Measurements from ENCODE around the gene EBLN2. TPM values are rescaled to one million over a fixed set of nuclear protein-coding genes. Genes with fewer than 3 reads are reported as not detected.

EBLN2 gene
- total and polyA plus RNA-seq, 2 experiments from 2014 or later = 6.1 to 9.3 TPM

DNA sequence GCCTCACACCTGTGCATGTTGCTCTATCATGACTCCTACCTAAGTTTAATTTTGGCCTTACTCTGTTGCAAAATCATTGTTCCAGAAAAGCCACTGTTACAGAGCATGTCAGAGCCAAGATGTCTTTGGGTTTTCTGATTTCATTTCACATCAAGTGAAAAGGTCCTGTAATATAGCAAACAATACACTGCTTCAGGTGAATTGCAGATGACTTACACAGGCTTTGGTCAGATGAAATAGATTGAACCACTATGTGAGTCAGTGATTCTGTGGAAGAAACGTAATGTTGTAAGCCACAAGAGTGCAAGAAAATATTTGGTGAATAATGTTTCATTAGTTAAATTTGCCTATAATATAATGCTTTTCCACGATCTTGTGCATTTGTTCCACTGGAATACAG lies 22.7 kb downstream of the EBLN2 start:
- H3K4me1 ChIP-seq (ENCODE audit: insufficient read depth) = no peaks in the 10 kb centered on the region
- WGBS (ENCODE audit: low lambda C conversion rate, missing lambda C conversion rate) = 92% methylated on average over 2 of the region's 2 CpGs
- H3K79me2 ChIP-seq = no peaks in the 10 kb centered on the region

DNA sequence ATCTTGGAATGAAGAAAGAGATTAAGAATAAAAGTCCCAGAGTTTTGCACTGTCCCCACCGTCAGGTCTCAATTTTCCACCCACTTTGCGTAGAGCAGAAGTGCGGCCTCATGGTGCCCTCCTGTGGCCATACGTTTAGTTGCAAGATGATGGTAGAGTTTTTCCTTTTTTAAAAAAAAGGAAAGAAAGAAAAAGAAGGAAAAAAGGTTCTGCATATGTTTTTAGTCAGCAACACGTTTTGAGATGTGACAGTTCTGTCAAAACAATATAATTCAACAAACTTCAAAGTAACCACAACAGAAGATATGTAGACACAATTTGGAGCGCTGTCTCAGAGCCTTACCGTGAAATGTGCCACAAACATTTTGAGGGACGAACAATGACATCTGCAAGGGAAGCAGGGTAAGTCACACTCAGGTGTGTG lies 24.6 kb downstream of the EBLN2 start:
- H3K79me2 ChIP-seq = no peaks in the 10 kb centered on the region
- TF ChIP-seq, protein P1, sequence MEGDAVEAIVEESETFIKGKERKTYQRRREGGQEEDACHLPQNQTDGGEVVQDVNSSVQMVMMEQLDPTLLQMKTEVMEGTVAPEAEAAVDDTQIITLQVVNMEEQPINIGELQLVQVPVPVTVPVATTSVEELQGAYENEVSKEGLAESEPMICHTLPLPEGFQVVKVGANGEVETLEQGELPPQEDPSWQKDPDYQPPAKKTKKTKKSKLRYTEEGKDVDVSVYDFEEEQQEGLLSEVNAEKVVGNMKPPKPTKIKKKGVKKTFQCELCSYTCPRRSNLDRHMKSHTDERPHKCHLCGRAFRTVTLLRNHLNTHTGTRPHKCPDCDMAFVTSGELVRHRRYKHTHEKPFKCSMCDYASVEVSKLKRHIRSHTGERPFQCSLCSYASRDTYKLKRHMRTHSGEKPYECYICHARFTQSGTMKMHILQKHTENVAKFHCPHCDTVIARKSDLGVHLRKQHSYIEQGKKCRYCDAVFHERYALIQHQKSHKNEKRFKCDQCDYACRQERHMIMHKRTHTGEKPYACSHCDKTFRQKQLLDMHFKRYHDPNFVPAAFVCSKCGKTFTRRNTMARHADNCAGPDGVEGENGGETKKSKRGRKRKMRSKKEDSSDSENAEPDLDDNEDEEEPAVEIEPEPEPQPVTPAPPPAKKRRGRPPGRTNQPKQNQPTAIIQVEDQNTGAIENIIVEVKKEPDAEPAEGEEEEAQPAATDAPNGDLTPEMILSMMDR (IDR thresholded peaks at IDR 0.05; ENCODE audit: poor library complexity) = peak; percentile 87
- TF ChIP-seq EZH2 (IDR thresholded peaks at IDR 0.05; ENCODE audit: borderline replicate concordance) (no peak), EZH2phosphoT487 (IDR thresholded peaks at IDR 0.05; ENCODE audit: low read depth, severe bottlenecking, unreplicated experiment) (no peak)
- no peaks in the 10 kb centered on the region for H3K9me3 ChIP-seq (ENCODE audit: low read depth)
- H4K20me1 ChIP-seq (ENCODE audit: insufficient read depth, poor library complexity, severe bottlenecking) = no peaks in the 10 kb centered on the region
- H2AFZ ChIP-seq = no peak overlapping the region
- H3K9me2 ChIP-seq (replicated peaks; ENCODE audit: insufficient read depth) = no peaks in the 10 kb centered on the region
- WGBS (ENCODE audit: low lambda C conversion rate, missing lambda C conversion rate) = 23% methylated on average over 8 of the region's 8 CpGs
- peak; percentile 60 for DNase-seq (ENCODE audit: low spot score)
- no peak overlapping the region for H3K27ac ChIP-seq
- no peak overlapping the region for H3K4me2 ChIP-seq
- H3K27me3 ChIP-seq = no peaks in the 10 kb centered on the region
- no peaks in the 10 kb centered on the region for H3K4me1 ChIP-seq (ENCODE audit: insufficient read depth)
- H3K36me3 ChIP-seq (replicated peaks; ENCODE audit: insufficient read depth, low read depth) = no peaks in the 10 kb centered on the region
- no peak overlapping the region for H3K4me3 ChIP-seq

More for the DNA sequence above, 22.7 kb downstream of the EBLN2 start:
- H4K20me1 ChIP-seq (ENCODE audit: insufficient read depth, poor library complexity, severe bottlenecking) = no peaks in the 10 kb centered on the region
- no peaks in the 10 kb centered on the region for H3K36me3 ChIP-seq (replicated peaks; ENCODE audit: insufficient read depth, low read depth)
- no peak overlapping the region for H2AFZ ChIP-seq
- no peak for TF ChIP-seq EZH2 (IDR thresholded peaks at IDR 0.05; ENCODE audit: borderline replicate concordance)
- H3K27me3 ChIP-seq = no peaks in the 10 kb centered on the region
- DNase-seq (ENCODE audit: low spot score) = no peak
- H3K4me2 ChIP-seq = no peak overlapping the region
- H3K4me3 ChIP-seq = no peak overlapping the region
- H3K9me3 ChIP-seq (ENCODE audit: low read depth) = no peaks in the 10 kb centered on the region
- H3K27ac ChIP-seq = no peak overlapping the region
- H3K9me2 ChIP-seq (replicated peaks; ENCODE audit: insufficient read depth) = no peaks in the 10 kb centered on the region

DNA sequence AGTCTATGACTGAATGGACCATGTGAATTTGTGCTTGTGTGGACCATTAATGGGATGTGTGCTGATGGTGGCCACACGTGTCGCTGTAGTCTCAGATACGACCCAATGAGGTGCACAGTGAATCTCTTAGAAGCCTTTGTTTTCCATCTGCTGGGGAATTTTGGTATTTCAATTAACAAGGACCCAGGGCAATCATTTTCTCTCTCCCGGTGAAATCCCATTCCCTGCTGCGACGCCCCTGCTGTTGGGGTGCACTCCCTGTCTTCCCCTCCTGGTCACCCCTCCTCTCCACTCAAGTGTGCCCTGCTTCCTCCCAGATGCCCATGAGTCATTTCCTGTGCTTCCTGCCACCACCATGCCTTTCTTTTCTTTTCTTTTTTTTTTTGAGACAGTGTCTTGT lies 32.7 kb downstream of the EBLN2 start:
- H3K27ac ChIP-seq = no peak overlapping the region
- no peaks in the 10 kb centered on the region for H3K9me2 ChIP-seq (replicated peaks; ENCODE audit: insufficient read depth)
- H4K20me1 ChIP-seq (ENCODE audit: insufficient read depth, poor library complexity, severe bottlenecking) = no peaks in the 10 kb centered on the region
- no peak for DNase-seq (ENCODE audit: low spot score)
- no peaks in the 10 kb centered on the region for H3K9me3 ChIP-seq (ENCODE audit: low read depth)
- H3K27me3 ChIP-seq = no peaks in the 10 kb centered on the region
- H2AFZ ChIP-seq = no peak overlapping the region
- TF ChIP-seq, protein P1 (IDR thresholded peaks at IDR 0.05; ENCODE audit: poor library complexity) = no peak
- TF ChIP-seq EZH2phosphoT487 (IDR thresholded peaks at IDR 0.05; ENCODE audit: low read depth, severe bottlenecking, unreplicated experiment) = no peak
- TF ChIP-seq EZH2 (IDR thresholded peaks at IDR 0.05; ENCODE audit: borderline replicate concordance) = no peak
- H3K4me1 ChIP-seq (ENCODE audit: insufficient read depth) = no peaks in the 10 kb centered on the region
- 88% methylated on average over 6 of the region's 6 CpGs for WGBS (ENCODE audit: low lambda C conversion rate, missing lambda C conversion rate)
- H3K36me3 ChIP-seq (replicated peaks; ENCODE audit: insufficient read depth, low read depth) = no peaks in the 10 kb centered on the region
- no peak overlapping the region for H3K4me2 ChIP-seq
- H3K4me3 ChIP-seq = no peak overlapping the region
- no peaks in the 10 kb centered on the region for H3K79me2 ChIP-seq

DNA sequence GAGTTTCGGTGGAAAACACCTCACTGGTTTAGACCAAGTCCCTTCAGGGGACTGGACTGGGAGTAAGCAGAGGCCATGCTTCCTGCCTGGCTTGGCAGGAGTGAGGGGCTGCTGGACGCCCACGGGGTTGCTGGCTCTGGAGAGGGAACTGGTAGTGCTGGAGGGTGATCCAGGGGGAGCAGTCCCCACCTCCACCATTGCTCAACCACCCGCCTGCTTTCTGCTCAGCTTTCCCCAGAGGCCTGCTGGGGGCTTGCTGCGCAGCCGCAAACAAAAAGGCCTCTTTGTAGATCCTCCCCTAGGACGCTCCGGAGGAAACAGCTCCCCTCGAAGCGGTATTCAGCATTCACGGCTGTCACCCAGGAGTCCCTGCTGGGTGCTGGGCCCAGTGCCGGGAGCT lies 33.5 kb downstream of the EBLN2 start:
- Histone ChIP-seq H4K20me1 (ENCODE audit: insufficient read depth, poor library complexity, severe bottlenecking) (no peaks in the 10 kb centered on the region), H3K9me2 (replicated peaks; ENCODE audit: insufficient read depth) (no peaks in the 10 kb centered on the region), H3K27me3 (no peaks in the 10 kb centered on the region), H3K4me1 (ENCODE audit: insufficient read depth) (no peaks in the 10 kb centered on the region), H3K79me2 (no peaks in the 10 kb centered on the region), H3K4me2 (peak overlapping the region; percentile 49), H3K9me3 (ENCODE audit: low read depth) (no peaks in the 10 kb centered on the region), H3K27ac (no peak overlapping the region), H2AFZ (no peak overlapping the region), H3K4me3 (no peak overlapping the region), H3K36me3 (replicated peaks; ENCODE audit: insufficient read depth, low read depth) (no peaks in the 10 kb centered on the region)
- WGBS (ENCODE audit: low lambda C conversion rate, missing lambda C conversion rate) = 47% methylated on average over 12 of the region's 12 CpGs
- DNase-seq (ENCODE audit: low spot score) = peak; percentile 23
- TF ChIP-seq EZH2phosphoT487 (IDR thresholded peaks at IDR 0.05; ENCODE audit: low read depth, severe bottlenecking, unreplicated experiment) (no peak), EZH2 (IDR thresholded peaks at IDR 0.05; ENCODE audit: borderline replicate concordance) (no peak)
- TF ChIP-seq, protein P1 (IDR thresholded peaks at IDR 0.05; ENCODE audit: poor library complexity) = no peak

Data from hepatocyte (in vitro differentiated cells).